Smooth muscle cell of the umbilical artery (primary cell): Measurements from ENCODE around the gene SPANXN3. TPM values are rescaled to one million over a fixed set of nuclear protein-coding genes. Genes with fewer than 3 reads are reported as not detected.

ENCODE experiments used
- total RNA-seq: library from RNA; depleted of rRNA; stranded (reverse); fragments of >200 nt; gene quantifications from 2 replicates; pipeline ENCODE4 v1.2.3, GENCODE V29; 2014

The SPANXN3 gene, protein sequence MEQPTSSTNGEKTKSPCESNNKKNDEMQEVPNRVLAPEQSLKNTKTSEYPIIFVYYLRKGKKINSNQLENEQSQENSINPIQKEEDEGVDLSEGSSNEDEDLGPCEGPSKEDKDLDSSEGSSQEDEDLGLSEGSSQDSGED
- not detected in 2 replicates for total RNA-seq

DNA sequence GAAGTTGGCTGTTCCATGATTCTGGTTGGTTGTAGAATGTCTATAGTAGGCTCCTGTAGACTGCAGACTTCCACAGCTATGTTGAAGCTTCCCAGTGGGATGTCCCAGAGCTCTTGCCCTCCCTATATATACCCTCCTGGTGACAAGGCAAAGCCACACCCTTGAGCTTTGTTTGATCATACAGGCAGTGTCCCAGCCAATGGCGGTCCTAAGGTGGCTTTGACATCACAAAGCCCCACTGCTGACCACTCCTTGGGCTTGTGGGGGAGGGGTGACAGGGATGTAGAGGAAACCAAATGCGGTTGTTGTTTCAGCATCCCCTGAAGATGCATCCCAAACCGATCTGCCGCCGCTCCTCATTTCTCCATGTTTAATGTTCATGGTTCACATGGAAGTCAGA is at the start of gene SPANXN3:
SPANXN3 (minus strand) TSS at position 101 of the 400 bp plus-strand sequence; CDS start at position 17, 84 bp downstream.

Other genes starting within 250 kb of the SPANXN3 start
- gene SLITRK4, start 118.6 kb upstream of the SPANXN3 start, total RNA-seq: 3.6 and 6.6 TPM in 2 replicates
- gene SPANXN2, start 203.3 kb upstream of the SPANXN3 start, total RNA-seq: not detected in 2 replicates